ENCODE results near the gene TPGS2. TPM values are rescaled to one million over a fixed set of nuclear protein-coding genes. Genes with fewer than 3 reads are reported as not detected.

TPGS2 gene
- total RNA-seq, 1 donor from 2014 or later: 72.8 TPM

Other genes starting within 250 kb of the TPGS2 start
- 8.0 TPM for gene KIAA1328, start 125 bp upstream of the TPGS2 start, total RNA-seq

Measured in mesenteric fat pad (tissue), 1 donor.